HG02610 (cell line): ENCODE results near the gene RRN3.
"Not testable (repeated sequence)": the region's sequence is repeated elsewhere in the genome, so short reads cannot be mapped to it uniquely, and the experiment has no call there.

Source experiments
- ATAC-seq: cut with Tn5 transposase; IDR thresholded peaks from one replicate; pipeline ENCODE4 v1.9.1; 2021; ENCODE audit warnings: mild to moderate bottlenecking, moderate library complexity; ENCODE audit not compliant: unreplicated experiment

The RRN3 gene

GRCh38 chr16:15099366-15099909, 5.4 kb upstream of the RRN3 start:
- ATAC-seq = not testable (repeated sequence)

GRCh38 chr16:15096583-15096972, 2.5 kb upstream of the RRN3 start:
- ATAC-seq = not testable (repeated sequence)

GRCh38 chr16:15093571-15093954, 509 bp downstream of the RRN3 start:
- ATAC-seq = not testable (repeated sequence)

GRCh38 chr16:15090663-15091269, 3.3 kb downstream of the RRN3 start:
- not testable (repeated sequence) for ATAC-seq

GRCh38 chr16:15082788-15083187, 11.3 kb downstream of the RRN3 start:
- ATAC-seq = peak; percentile 67

GRCh38 chr16:15080883-15081282, 13.2 kb downstream of the RRN3 start:
- not testable (repeated sequence) for ATAC-seq

GRCh38 chr16:15076161-15076560, 17.9 kb downstream of the RRN3 start:
- not testable (repeated sequence) for ATAC-seq

GRCh38 chr16:15073101-15073500, 21.0 kb downstream of the RRN3 start:
- no peak for ATAC-seq

GRCh38 chr16:15071916-15072769, 21.9 kb downstream of the RRN3 start:
- not testable (repeated sequence) for ATAC-seq

GRCh38 chr16:15071013-15071412, 23.1 kb downstream of the RRN3 start:
- not testable (repeated sequence) for ATAC-seq

GRCh38 chr16:15066690-15067089, 27.4 kb downstream of the RRN3 start:
- not testable (repeated sequence) for ATAC-seq

- ATAC-seq = not testable (repeated sequence)
Observed at GRCh38 chr16:15065961-15066360, 28.1 kb downstream of the RRN3 start.

GRCh38 chr16:15062085-15062810, 31.8 kb downstream of the RRN3 start:
- ATAC-seq = not testable (repeated sequence)

- ATAC-seq = no peak
Observed at GRCh38 chr16:15059324-15059723, 34.7 kb downstream of the RRN3 start.

GRCh38 chr16:15057681-15058417, 36.2 kb downstream of the RRN3 start:
- ATAC-seq = no peak

- ATAC-seq = peak; percentile 56
Observed at GRCh38 chr16:15055141-15056053, 38.7 kb downstream of the RRN3 start.

GRCh38 chr16:15054357-15055140, 39.5 kb downstream of the RRN3 start:
- ATAC-seq = no peak

GRCh38 chr16:15053904-15054303, 40.2 kb downstream of the RRN3 start:
- no peak for ATAC-seq
